LNCaP clone FGC (cell line): ENCODE results near the gene RASA1.

Experiments
- DNase-seq: peaks from one replicate; pipeline ENCODE4 v3.0.0-alpha.2; 2011; ENCODE audit warnings: low read depth
- H3K4me3 ChIP-seq: 2 replicates; pipeline ENCODE4 v1.5.1; 2011; ENCODE audit warnings: mild to moderate bottlenecking, low read depth, low read length, control low read depth
- TF ChIP-seq, protein P1 (sequence below): IDR thresholded peaks from 2 replicates; pipeline ENCODE4 v1.5.1; 2012; ENCODE audit warnings: mild to moderate bottlenecking; ENCODE audit not compliant: control insufficient read depth, insufficient read depth; ENCODE audit errors: extremely low read depth

The RASA1 gene

DNA sequence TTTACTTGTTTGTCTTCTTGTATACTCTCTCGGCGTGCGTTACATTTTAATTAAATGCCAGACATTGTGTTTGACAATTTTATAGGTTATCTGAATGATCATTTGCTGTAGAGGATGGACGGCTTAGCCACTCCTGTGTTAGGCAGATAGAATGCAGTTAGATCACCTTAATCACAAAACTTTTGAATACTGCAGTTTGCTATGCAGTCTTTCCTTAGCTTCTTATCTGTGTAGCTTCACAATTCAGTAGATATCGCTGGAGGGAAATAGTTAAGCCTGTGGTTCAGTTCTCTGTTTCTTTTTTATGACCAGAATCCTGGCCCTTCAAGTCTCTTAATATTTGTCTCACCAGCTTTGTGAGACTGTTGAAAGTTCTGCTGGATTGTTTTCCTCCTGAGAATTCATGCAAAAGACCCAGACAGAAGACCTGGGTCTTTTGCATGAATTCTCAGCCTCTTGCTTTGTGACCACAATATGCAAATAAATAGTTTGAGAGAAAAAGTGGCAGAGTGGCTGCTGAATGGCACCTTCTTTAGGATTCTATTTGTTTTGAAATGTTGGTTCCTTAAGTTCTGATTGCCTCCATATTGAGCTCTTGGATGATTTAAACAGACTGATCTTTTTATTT is 40.2 kb downstream of the RASA1 start:
- no peak overlapping the region for H3K4me3 ChIP-seq
- TF ChIP-seq, protein P1, sequence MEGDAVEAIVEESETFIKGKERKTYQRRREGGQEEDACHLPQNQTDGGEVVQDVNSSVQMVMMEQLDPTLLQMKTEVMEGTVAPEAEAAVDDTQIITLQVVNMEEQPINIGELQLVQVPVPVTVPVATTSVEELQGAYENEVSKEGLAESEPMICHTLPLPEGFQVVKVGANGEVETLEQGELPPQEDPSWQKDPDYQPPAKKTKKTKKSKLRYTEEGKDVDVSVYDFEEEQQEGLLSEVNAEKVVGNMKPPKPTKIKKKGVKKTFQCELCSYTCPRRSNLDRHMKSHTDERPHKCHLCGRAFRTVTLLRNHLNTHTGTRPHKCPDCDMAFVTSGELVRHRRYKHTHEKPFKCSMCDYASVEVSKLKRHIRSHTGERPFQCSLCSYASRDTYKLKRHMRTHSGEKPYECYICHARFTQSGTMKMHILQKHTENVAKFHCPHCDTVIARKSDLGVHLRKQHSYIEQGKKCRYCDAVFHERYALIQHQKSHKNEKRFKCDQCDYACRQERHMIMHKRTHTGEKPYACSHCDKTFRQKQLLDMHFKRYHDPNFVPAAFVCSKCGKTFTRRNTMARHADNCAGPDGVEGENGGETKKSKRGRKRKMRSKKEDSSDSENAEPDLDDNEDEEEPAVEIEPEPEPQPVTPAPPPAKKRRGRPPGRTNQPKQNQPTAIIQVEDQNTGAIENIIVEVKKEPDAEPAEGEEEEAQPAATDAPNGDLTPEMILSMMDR = no peak
- no peak for DNase-seq

DNA sequence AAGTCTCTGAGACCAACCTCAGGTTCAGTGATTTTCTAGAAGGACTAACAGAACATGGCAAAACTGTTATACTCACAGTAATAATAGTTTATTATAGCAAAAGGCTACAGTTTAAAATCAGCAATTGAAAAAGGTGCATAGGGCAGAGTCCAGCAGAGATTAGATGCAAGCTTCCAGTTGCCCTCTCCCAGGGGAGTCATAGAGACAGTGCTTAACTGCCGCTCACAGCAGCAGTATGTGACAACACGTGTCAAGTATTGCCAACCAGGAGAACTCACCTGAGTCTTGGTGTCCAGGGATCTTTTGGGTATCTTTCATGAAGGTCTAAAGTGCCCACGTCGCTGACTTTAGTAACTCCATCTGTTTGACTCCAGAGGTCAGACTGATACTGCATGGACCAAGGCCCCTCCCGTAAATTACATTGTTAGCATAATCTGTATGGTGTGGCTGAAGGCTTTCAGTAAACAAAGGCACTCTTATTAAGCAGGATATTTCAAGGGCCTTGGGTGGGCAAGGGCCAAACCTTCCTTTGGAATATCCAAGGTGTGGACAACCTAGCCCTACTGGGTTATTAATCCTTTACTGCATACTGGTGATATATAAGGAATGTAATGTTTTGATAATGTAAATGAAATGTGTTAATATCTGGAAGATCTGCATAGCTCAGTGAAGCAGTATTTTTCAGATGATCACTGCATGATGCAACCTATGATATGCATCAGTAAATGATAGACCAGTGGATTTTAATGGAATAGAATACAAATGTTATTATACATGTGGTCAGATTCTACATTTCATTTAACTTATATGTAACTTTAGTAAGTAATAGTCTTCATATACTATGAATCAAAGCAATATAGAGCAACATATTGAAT is 44.0 kb downstream of the RASA1 start:
- no peak for DNase-seq
- H3K4me3 ChIP-seq = no peak overlapping the region
- TF ChIP-seq, protein P1 = no peak

DNA sequence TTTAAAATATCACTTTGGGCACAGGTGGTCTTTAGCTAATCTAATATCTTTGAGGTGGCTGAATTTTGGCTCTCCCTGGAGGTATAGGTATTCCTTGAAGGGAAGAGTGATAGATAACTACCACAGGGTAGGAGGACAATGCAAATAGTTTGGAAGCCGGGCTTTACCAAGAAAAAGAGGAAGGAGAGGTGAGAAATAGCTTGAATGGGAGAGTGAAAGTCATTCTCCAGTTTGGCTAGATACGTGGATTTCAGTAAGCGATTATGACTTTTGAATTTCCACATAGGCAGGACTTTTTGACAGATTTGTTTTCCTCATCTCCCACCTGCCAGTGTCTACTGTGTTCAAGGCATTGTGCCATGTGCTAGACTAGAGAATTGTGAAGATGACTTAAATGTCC is 45.5 kb downstream of the RASA1 start:
- DNase-seq = no peak

DNA sequence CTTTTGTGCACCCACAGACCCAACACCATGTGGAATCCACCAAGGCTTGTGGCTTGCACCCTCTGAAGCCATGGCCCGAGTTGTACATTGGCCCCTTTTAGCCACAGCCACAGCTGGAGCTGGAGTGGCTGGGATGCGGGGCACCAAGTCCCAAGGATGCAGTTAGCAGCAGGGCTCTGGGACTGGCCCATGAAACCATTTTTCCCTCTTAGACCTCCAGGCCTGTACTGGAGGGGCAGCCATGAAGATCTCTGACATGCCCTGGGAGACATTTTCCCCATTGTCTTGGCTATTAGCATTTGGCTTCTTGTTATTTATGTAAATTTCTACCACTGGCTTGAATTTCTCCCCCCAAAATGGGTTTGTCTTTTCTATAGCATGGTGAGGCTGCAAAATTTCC is 51.8 kb downstream of the RASA1 start:
- TF ChIP-seq, protein P1 = no peak

More for the DNA sequence above, 45.5 kb downstream of the RASA1 start:
- H3K4me3 ChIP-seq = no peak overlapping the region
- TF ChIP-seq, protein P1 = no peak

DNA sequence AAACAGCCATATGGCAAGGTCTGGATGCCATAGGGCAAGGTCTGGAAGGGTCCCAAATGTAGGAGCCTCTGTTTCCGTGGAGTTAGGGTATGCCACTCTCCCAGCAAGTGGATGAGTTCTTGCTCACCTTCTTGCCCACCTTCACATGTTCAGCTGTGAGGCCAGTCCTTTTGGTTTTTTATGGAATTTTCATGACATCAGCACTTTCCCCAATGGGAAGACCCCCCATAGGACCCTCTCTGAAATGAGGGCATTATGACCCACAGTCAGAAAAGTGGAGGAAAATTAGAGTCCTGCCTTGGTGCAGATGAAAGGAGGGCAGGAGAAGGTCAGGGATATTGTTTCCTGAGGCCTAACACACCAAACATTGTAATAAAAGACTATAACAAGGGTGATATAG is 53.9 kb downstream of the RASA1 start:
- no peak for DNase-seq
- TF ChIP-seq, protein P1 = no peak
- H3K4me3 ChIP-seq = no peak overlapping the region

More for the DNA sequence above, 51.8 kb downstream of the RASA1 start:
- no peak overlapping the region for H3K4me3 ChIP-seq
- no peak for DNase-seq

DNA sequence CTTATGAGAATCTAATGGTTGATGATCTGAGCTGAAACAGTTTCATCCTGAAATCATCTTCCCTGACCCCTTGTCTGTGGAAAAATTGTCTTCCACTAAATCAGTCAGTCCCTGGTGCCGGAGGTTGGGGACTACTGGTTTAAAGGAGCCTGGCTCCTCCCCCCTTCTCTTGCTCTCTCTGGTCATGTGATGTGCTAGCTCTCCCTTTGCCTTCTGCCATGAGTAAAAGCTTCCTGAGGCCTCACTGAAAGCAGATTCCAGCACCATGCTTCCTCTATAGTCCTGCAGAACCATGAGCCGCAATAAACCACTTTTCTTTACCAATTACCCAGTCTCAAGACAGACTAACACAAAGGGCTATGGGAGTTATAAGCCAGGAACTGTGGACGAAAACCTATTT is 54.7 kb downstream of the RASA1 start:
- no peak for DNase-seq
- TF ChIP-seq, protein P1 = no peak
- H3K4me3 ChIP-seq = no peak overlapping the region

DNA sequence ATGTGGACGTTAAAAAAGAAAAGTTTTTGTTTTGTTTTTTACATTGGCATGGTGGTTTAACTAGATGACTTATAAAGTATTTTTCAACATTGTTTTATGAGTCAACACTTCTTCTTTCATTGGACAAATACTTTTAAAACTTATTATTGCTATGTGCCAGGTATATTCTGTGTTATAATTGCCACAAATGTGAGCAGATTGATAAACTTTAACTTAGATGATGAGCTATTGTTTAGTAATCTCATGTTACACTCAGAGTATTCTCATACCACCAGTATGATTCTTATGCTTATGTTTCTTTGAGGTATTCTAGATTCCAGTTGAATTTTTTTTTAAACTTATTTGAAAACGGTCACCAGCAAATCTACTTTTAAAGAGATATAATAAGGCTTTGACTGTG is 60.3 kb downstream of the RASA1 start:
- DNase-seq = no peak
- TF ChIP-seq, protein P1 = no peak
- no peak overlapping the region for H3K4me3 ChIP-seq
